Mesendoderm (in vitro differentiated cells): Measurements from ENCODE around the gene PREX1.
A peak's percentile ranks its signal among the peaks of the same experiment; 100 is the strongest.

Source experiments
- DNase-seq: peaks from one replicate; pipeline ENCODE4 v3.0.0; 2013
- H2AK5ac ChIP-seq: 2 replicates; pipeline ENCODE4 v1.6.1; 2013; ENCODE audit warnings: low read length, inconsistent platforms
- H2BK120ac ChIP-seq: 2 replicates; pipeline ENCODE4 v1.6.1; 2013; ENCODE audit warnings: low read depth, mild to moderate bottlenecking, low read length, moderate library complexity, mixed read lengths
- H2BK15ac ChIP-seq: replicated peaks from 2 replicates; pipeline ENCODE4 v1.6.1; 2013; ENCODE audit warnings: low read depth, mild to moderate bottlenecking, moderate library complexity
- H2BK5ac ChIP-seq: 2 replicates; pipeline ENCODE4 v1.6.1; 2013; ENCODE audit warnings: low read length, inconsistent platforms
- H3K18ac ChIP-seq: 2 replicates; pipeline ENCODE4 v1.6.1; 2013; ENCODE audit warnings: mild to moderate bottlenecking, low read length, mixed read lengths
- H3K23ac ChIP-seq: one replicate; pipeline ENCODE4 v1.6.1; 2013; ENCODE audit warnings: low read length
- H3K27ac ChIP-seq: 2 replicates; pipeline ENCODE4 v1.5.1; 2013; ENCODE audit warnings: low read depth, mild to moderate bottlenecking, inconsistent platforms, low read length, moderate library complexity
- H3K27me3 ChIP-seq: 2 replicates; pipeline ENCODE4 v1.6.1; 2013; ENCODE audit warnings: low read length, control low read depth, mild to moderate bottlenecking, inconsistent platforms; ENCODE audit not compliant: insufficient read depth, poor library complexity
- H3K36me3 ChIP-seq: 2 replicates; pipeline ENCODE4 v1.6.1; 2013; ENCODE audit warnings: low read length, inconsistent platforms; ENCODE audit not compliant: control insufficient read depth, insufficient read depth
- H3K4ac ChIP-seq: one replicate; pipeline ENCODE4 v1.6.1; 2013; ENCODE audit warnings: low read depth, mild to moderate bottlenecking, low read length, moderate library complexity
- H3K4me1 ChIP-seq: 2 replicates; pipeline ENCODE4 v1.6.1; 2013; ENCODE audit warnings: low read depth, low read length, inconsistent platforms; ENCODE audit not compliant: control insufficient read depth
- H3K4me2 ChIP-seq: 2 replicates; pipeline ENCODE4 v1.6.1; 2013; ENCODE audit warnings: low read length
- H3K4me3 ChIP-seq: 2 replicates; pipeline ENCODE4 v1.5.1; 2013; ENCODE audit warnings: mild to moderate bottlenecking, low read length
- H3K56ac ChIP-seq: one replicate; pipeline ENCODE4 v1.6.1; 2013; ENCODE audit warnings: low read length
- H3K79me1 ChIP-seq: 2 replicates; pipeline ENCODE4 v1.6.1; 2013; ENCODE audit warnings: low read length, inconsistent platforms
- H3K79me2 ChIP-seq: 2 replicates; pipeline ENCODE4 v1.6.1; 2013; ENCODE audit warnings: mild to moderate bottlenecking, low read length; ENCODE audit not compliant: control insufficient read depth, insufficient read depth
- H3K9ac ChIP-seq: 2 replicates; pipeline ENCODE4 v1.6.1; 2013; ENCODE audit warnings: low read length, inconsistent platforms
- H4K5ac ChIP-seq: one replicate; pipeline ENCODE4 v1.6.1; 2013; ENCODE audit warnings: low read length
- H4K8ac ChIP-seq: one replicate; pipeline ENCODE4 v1.6.1; 2013; ENCODE audit warnings: low read depth, mild to moderate bottlenecking, control low read depth, low read length, moderate library complexity
- WGBS: extraction: QIAGEN DNeasy Blood & Tissue Kit; methylation state at CpG from one replicate; pipeline ENCODE4 v1.1.7; 2013; ENCODE audit warnings: low lambda C conversion rate, missing lambda C conversion rate; ENCODE audit not compliant: insufficient coverage; ENCODE audit errors: extremely low coverage; 5-methylcytosine and 5-hydroxymethylcytosine counted together

Gene PREX1

DNA sequence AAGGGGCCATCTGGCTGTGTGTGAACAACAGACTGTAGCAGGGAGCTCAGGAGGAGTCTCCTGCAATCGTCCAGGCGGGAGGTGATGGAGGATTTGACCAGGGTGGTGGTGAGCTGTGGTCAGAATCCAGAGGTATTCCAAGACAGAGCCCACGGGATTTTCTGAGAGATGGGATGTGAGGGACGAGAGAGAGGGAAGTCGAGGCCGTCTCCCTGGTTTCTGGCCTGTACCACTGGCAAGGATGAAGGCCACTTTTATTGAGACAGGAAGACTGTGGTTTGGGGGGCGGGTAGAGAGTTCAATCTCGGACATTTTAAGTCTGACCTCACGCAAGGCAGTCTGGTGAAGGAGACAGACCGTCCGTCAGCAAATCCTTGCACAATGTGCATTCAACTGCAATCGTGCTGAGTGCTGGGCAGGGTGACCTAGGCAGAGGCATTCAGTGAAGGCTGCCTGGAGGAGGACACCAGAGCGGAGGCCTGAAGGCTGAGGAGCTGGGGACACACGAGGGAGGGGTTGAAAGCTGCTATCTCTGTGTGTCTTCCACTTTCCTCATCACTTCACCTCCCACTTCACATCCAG, 53.9 kb downstream of the PREX1 start:
- H4K5ac ChIP-seq: no peak overlapping the region
- H3K4me3 ChIP-seq: no peak overlapping the region
- H2BK5ac ChIP-seq: no peak overlapping the region
- peaks cover 55% of the 10 kb centered on the region for H3K79me1 ChIP-seq
- no peak overlapping the region for H3K4me2 ChIP-seq
- no peak overlapping the region for H3K18ac ChIP-seq
- no peak overlapping the region for H3K56ac ChIP-seq
- no peak overlapping the region for H3K9ac ChIP-seq
- H4K8ac ChIP-seq: no peak overlapping the region
- no peak overlapping the region for H3K27ac ChIP-seq
- H3K79me2 ChIP-seq: peaks cover 39% of the 10 kb centered on the region
- no peak overlapping the region for H2AK5ac ChIP-seq
- DNase-seq: no peak
- no CpG with 5 or more reads among the region's 14 CpGs for WGBS
- no peak overlapping the region for H2BK120ac ChIP-seq
- no peak overlapping the region for H2BK15ac ChIP-seq
- H3K23ac ChIP-seq: no peak overlapping the region
- H3K27me3 ChIP-seq: no peaks in the 10 kb centered on the region
- no peak overlapping the region for H3K4ac ChIP-seq
- no peaks in the 10 kb centered on the region for H3K36me3 ChIP-seq
- H3K4me1 ChIP-seq: peaks cover 5% of the 10 kb centered on the region

DNA sequence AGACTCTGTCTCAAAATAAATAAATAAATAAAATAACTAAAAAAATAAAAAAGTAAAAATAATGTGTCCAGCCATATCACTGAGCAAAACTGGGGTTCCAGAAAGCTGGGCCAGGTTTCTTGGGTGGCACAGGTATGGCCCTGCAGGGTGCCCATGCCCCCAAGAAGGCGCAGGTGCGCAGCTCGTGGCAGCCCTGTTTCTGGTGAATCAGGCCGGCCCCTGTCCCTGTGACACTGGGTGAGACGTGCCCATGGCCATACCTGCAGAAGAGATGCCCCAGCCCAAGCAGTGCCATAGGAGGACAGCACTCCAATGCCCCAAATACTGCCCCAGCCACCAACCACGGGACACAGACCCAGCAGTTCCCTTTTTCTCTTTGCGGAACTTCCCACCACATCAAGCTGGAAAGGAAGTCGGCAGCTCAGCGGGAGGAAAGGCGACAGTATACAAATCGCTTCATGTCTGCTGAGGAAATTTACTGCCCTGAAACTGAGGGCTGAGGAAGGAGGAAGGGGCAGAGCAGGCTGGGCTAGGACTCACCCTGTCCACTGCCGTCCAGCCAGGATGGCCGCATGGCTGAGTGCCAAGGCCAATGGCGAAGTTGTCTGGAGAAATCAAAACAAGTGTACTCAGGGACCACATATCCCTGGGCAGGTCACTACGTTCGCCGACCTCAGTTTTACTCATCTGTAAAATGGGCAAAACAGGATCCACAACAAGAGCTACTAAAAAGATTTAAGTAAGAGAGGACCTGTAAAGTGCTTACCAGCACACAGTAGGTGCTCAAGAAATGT, 55.4 kb downstream of the PREX1 start:
- no peaks in the 10 kb centered on the region for H3K36me3 ChIP-seq
- H3K27ac ChIP-seq: no peak overlapping the region
- no CpG with 5 or more reads among the region's 17 CpGs for WGBS

DNA sequence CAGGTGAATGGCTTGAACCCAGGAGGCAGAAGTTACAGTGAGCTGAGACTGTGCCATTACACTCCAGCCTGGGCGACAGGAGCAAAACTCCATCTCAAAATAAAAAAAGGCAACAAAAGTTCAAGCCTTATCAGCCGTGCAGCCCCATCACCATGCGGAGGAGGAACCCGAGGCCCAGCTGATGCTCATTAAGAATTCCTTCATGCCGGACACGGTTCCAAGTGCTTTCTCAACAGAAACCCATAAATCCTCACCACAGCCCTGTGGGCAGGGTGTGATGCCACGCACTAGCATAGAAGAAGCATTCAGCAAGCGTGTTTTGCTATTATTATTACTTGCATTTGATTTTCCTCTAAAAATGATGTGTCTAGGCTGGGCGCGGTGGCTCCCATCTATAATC, 56.3 kb downstream of the PREX1 start:
- Histone ChIP-seq H3K56ac (no peak overlapping the region), H3K4ac (no peak overlapping the region), H3K9ac (no peak overlapping the region), H3K18ac (no peak overlapping the region), H2BK15ac (no peak overlapping the region), H4K8ac (no peak overlapping the region), H3K23ac (no peak overlapping the region), H3K27me3 (no peaks in the 10 kb centered on the region), H4K5ac (no peak overlapping the region), H2BK120ac (no peak overlapping the region), H2BK5ac (no peak overlapping the region), H3K27ac (no peak overlapping the region), H3K4me1 (peaks cover 6% of the 10 kb centered on the region), H3K79me2 (peaks cover 43% of the 10 kb centered on the region), H3K36me3 (no peaks in the 10 kb centered on the region), H3K4me2 (no peak overlapping the region), H3K4me3 (no peak overlapping the region), H2AK5ac (no peak overlapping the region), H3K79me1 (peaks cover 59% of the 10 kb centered on the region)
- no peak for DNase-seq
- WGBS: no CpG with 5 or more reads among the region's 10 CpGs

More for the DNA sequence above, 55.4 kb downstream of the PREX1 start:
- Histone ChIP-seq H4K5ac (no peak overlapping the region), H3K4ac (no peak overlapping the region), H3K18ac (no peak overlapping the region), H3K79me2 (peaks cover 43% of the 10 kb centered on the region), H3K4me1 (peaks cover 6% of the 10 kb centered on the region), H4K8ac (no peak overlapping the region), H3K4me3 (no peak overlapping the region), H3K56ac (no peak overlapping the region), H2BK5ac (no peak overlapping the region), H3K4me2 (no peak overlapping the region), H2AK5ac (no peak overlapping the region), H3K9ac (no peak overlapping the region), H3K27me3 (no peaks in the 10 kb centered on the region), H2BK15ac (no peak overlapping the region), H2BK120ac (no peak overlapping the region), H3K79me1 (peaks cover 61% of the 10 kb centered on the region), H3K23ac (no peak overlapping the region)
- DNase-seq: no peak

DNA sequence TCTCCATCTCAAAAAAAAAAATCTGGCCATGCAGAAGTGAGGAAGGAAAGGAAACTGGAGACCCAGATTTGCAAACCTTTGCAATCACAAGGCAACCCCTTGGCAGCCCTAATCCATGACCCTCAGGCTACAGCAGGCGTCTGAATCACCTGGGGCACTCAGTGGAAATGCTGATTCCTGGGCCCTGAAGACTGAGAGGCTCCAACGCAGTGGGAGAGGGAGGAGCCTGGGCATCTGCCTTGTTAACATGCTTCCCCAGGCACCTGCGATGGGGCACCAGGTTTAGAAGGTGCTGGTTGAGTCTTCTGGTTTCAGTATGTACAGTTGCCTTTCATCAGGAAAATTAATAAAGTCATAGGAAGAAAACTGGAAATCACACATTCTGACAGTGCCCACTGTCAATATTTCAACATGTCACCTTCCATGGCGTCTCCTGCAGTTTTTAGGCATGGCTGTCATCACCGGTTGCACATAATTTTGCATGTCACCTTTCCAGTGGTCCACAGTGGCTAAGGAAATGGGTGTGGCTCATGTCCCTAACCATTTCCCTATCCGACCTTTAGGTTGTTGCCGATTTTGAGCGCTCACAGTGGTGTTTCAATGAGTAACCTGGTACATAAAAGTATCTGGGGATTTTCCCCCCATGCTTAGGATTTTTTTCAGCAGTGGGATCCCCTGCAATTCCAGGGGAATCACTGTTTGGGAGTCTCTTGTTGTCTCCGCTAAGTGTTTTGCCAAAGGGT, 56.9 kb downstream of the PREX1 start:
- WGBS: no CpG with 5 or more reads among the region's 9 CpGs
- no peak overlapping the region for H2BK5ac ChIP-seq
- no peak overlapping the region for H4K5ac ChIP-seq
- no peak overlapping the region for H3K56ac ChIP-seq
- no peak overlapping the region for H3K9ac ChIP-seq
- no peak overlapping the region for H3K4me2 ChIP-seq
- peak; percentile 30 for DNase-seq
- no peak overlapping the region for H2BK120ac ChIP-seq
- H3K79me1 ChIP-seq: peaks cover 61% of the 10 kb centered on the region
- no peak overlapping the region for H2AK5ac ChIP-seq
- H3K27me3 ChIP-seq: no peaks in the 10 kb centered on the region
- no peak overlapping the region for H3K27ac ChIP-seq
- H3K4me3 ChIP-seq: no peak overlapping the region
- no peak overlapping the region for H2BK15ac ChIP-seq
- peaks cover 42% of the 10 kb centered on the region for H3K79me2 ChIP-seq
- H3K23ac ChIP-seq: no peak overlapping the region
- H3K4ac ChIP-seq: no peak overlapping the region
- no peak overlapping the region for H4K8ac ChIP-seq
- H3K4me1 ChIP-seq: peaks cover 6% of the 10 kb centered on the region
- no peak overlapping the region for H3K18ac ChIP-seq
- no peaks in the 10 kb centered on the region for H3K36me3 ChIP-seq

DNA sequence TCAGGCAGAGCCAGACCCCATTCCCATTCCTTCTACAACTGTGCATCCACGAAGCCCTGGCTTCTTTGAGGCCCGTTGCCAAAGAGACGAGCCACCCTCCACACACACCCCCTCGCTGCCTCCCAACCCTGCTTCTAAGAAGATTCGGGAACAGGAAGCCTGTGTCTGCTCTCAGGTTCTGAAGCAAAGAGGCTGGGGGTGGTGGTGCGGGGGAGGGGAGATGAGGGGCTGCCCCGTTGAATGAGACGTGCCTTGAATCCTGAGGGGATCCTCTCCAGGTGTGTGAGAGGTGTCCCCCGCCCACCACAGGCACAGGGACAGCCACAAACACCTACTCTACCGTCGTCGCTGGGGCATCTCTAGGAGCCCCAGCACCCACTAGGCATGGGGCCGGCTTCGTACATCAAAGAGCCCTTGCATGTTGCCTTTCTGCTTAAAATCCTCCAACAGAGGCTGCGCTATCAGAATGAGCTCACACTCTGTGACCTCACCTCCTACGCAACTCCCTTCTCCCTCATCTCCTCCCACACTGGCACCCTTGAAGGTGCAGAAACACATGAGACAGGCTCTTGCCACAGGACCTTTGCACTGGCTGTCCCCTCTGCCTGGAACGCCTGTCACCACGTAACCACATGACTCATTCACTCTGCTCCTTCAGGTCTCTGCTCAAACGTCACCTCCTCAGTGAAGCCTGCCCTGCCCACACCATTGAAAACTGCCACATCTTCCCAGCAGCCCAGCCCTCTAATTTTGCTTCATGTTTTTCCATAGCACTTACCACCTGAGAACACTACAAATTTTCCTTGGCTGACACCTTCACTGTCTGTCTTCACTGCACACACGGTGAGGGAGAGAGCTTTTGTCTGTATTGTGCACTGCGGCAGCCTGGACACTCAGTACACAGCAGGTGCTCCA, 58.5 kb downstream of the PREX1 start:
- DNase-seq: peak; percentile 33
- no peak overlapping the region for H3K4me3 ChIP-seq

More for the DNA sequence above, 58.5 kb downstream of the PREX1 start:
- peaks cover 56% of the 10 kb centered on the region for H3K79me1 ChIP-seq
- H2BK120ac ChIP-seq: no peak overlapping the region
- H3K18ac ChIP-seq: no peak overlapping the region
- no peaks in the 10 kb centered on the region for H3K27me3 ChIP-seq
- H3K4ac ChIP-seq: no peak overlapping the region
- H2BK15ac ChIP-seq: no peak overlapping the region
- H3K79me2 ChIP-seq: peaks cover 33% of the 10 kb centered on the region
- no CpG with 5 or more reads among the region's 21 CpGs for WGBS
- H2BK5ac ChIP-seq: no peak overlapping the region
- no peak overlapping the region for H3K23ac ChIP-seq
- no peak overlapping the region for H4K8ac ChIP-seq
- peak overlapping the region; percentile 19 for H3K9ac ChIP-seq
- no peak overlapping the region for H2AK5ac ChIP-seq
- H4K5ac ChIP-seq: no peak overlapping the region
- H3K56ac ChIP-seq: peak overlapping the region; percentile 60
- no peak overlapping the region for H3K4me2 ChIP-seq
- no peak overlapping the region for H3K27ac ChIP-seq
- H3K36me3 ChIP-seq: no peaks in the 10 kb centered on the region
- H3K4me1 ChIP-seq: peaks cover 4% of the 10 kb centered on the region
